ENCODE data around the gene ESPNL.

- TF ChIP-seq CTCF (IDR thresholded peaks at IDR 0.05; ENCODE audit: borderline replicate concordance, extremely low read depth, low read length, poor library complexity, severe bottlenecking) (no peak), EZH2 (IDR thresholded peaks at IDR 0.05; ENCODE audit: borderline replicate concordance, low read depth, low read length, severe bottlenecking) (no peak)
These were observed 29.2 kb downstream of the ESPNL start for GRCh38 chr2:238129166-238130010.

All from DND-41 (cell line).